WI38 (cell line): ENCODE results near the gene HNRNPM.

Experiments
- H3K4me3 ChIP-seq: 2 replicates; pipeline ENCODE4 v1.5.1; 2011; ENCODE audit warnings: low read depth, mild to moderate bottlenecking, control low read depth, low read length
- TF ChIP-seq, protein P1 (sequence below): IDR thresholded peaks from 2 replicates; pipeline ENCODE4 v1.5.1; 2012; ENCODE audit warnings: low read depth, mild to moderate bottlenecking, control low read depth, low read length

HNRNPM gene

DNA sequence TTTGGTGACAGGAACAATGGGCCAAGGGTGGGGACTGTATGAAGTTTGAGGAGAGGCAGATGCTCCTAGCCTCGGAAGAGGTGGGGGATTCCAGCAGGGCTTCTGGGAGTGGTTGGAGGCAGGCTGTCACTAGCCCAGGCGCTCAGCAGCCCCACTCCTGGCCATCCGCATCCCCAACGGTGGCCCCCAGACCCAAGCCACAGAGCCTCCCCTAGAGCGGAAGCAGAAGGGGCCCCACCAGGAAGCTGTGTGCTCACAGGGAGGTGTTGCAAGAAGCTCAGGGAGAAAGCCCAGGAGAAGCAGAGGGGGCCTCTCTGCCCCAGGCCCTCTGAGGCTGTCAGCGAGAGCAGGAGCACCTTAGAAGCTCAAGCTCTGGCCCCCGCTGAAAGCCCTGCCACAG lies 49.4 kb downstream of the HNRNPM start:
- no peak overlapping the region for H3K4me3 ChIP-seq
- TF ChIP-seq, protein P1, sequence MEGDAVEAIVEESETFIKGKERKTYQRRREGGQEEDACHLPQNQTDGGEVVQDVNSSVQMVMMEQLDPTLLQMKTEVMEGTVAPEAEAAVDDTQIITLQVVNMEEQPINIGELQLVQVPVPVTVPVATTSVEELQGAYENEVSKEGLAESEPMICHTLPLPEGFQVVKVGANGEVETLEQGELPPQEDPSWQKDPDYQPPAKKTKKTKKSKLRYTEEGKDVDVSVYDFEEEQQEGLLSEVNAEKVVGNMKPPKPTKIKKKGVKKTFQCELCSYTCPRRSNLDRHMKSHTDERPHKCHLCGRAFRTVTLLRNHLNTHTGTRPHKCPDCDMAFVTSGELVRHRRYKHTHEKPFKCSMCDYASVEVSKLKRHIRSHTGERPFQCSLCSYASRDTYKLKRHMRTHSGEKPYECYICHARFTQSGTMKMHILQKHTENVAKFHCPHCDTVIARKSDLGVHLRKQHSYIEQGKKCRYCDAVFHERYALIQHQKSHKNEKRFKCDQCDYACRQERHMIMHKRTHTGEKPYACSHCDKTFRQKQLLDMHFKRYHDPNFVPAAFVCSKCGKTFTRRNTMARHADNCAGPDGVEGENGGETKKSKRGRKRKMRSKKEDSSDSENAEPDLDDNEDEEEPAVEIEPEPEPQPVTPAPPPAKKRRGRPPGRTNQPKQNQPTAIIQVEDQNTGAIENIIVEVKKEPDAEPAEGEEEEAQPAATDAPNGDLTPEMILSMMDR, result no peak

DNA sequence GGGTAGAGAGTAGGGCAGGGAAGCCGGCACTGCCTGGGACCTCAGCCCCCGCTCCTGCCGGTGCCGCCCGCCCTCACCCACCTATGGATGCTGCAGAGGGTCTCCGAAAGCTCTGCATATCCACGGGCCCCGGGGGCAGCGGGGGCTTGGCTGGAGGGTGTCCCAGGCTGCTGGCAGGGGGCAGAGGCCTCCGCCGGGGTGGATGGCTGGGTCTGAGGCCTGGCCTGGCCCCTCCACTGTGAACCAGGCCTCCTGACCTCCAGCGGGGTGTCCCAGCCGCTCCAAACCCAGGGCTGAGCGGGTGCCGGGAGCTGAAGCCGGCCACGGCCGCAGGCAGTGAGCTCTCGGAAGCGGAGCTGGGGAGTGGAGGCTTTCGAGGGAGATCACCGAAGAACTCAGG lies 53.5 kb downstream of the HNRNPM start:
- no peak overlapping the region for H3K4me3 ChIP-seq
- TF ChIP-seq, protein P1, result no peak

DNA sequence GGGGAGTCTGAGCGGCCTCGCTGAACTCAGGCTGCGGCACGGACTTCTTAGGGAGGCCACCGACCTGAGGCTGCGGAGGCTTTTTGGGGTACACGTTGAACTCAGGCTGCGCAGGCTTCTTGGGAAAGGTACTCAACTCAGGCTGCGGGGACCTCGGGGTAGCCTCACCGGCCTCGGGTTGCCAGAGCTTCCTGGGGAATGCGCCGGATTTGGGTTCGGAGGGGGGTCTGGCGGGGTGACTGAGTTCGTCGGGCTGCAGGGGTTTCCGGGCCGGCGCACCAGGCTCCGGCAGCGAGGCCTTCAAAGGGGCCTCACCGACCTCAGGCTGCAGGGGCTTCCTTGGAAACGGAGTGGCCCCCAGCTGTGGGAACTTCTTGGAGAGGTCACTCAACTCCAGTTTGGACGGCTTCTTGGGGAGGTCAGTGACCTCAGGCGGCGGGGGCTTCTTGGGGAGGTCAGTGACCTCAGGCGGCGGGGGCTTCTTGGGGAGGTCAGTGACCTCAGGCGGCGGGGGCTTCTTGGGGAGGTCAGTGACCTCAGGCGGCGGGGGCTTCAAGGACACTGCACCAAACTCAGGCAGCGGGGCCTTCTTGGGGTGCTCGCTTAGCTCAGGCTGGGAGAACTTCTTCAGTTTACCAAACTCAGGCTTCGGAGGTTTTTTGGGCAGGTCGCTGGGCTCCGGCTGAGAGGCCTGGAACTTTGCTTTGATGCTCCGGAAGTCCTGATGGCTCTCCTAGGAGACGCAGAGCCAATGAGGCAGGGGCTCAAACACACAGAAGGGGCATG lies 54.5 kb downstream of the HNRNPM start:
- TF ChIP-seq, protein P1, result no peak
- H3K4me3 ChIP-seq, result no peak overlapping the region

DNA sequence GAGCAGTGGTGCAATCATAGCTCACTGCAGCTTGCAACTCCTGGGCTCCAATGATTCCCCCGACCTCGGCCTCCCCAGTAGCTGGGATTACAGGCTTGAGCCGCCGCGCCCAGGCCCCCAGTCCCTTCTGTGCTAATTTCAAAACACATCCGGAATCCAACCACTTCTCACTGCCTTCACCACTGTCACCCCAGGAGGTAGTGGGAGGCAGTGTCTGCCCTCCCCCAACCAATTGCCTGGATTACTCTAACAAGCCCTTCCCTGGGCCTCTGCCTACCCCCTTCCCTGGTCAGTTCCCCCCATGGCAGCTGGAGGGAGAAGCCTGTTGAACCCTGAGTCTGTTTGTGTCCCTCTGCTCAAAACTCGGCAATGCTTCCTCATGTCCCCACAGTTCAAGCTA lies 55.4 kb downstream of the HNRNPM start:
- TF ChIP-seq, protein P1, result no peak
- no peak overlapping the region for H3K4me3 ChIP-seq

DNA sequence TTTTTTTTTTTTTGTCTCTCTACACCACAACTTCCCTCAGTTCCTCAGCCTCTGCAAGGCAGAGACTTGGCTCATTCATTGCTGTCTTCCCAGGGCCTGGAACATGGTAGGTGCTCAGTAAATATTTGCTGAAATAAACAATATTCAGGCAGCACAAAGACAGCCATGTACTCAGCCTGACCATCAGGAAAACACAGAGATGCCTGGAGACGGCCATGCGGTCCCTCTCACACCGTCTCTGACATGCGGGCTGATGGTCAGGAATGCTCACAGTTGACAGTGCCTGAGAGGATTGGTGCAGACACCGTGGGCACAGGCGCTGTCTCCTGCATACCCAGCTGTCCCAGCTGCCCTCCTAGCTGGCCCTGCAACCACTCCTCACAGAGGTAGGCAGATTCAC lies 56.7 kb downstream of the HNRNPM start:
- TF ChIP-seq, protein P1, result no peak
- H3K4me3 ChIP-seq, result no peak overlapping the region

DNA sequence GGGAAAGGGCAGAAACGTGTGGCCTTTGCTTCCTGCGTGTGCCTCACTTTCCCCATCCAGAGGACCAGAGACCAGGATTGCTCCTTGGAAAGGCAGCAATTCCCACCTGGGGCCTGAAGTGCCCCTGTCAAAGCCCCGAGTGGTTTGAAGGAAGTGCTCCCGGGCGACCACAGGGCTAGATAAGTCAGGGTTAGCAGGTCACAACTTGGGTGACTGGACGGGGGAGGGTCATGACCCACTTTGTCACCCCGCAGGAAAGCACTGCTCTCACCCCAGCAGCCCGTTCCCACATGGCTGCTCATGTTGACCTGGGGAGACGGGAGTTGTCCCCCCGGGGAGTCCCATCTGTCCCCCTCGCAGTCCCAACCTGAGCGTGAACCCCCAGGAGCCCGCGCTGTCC lies 57.2 kb downstream of the HNRNPM start:
- TF ChIP-seq, protein P1, result no peak
- no peak overlapping the region for H3K4me3 ChIP-seq

DNA sequence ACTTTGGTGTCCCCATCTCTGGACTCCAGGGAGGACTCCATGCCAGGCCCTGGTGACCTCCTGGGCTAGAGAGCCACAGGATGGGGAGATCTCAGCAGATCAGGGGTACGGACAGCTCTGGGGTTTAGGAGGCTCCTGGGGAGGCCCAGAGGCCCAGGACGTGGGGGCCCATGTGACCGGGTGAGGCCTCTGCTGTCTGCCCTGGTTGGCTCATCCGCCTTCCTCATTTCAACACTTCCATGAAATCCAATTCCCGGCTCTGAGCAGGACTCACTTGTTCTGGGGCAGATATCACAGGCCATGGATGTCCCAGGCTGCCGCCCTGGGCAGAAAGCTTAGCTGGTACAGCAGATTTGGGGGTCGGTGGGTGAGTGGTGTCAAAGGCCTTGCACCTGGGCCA lies 58.7 kb downstream of the HNRNPM start:
- TF ChIP-seq, protein P1, result no peak
- H3K4me3 ChIP-seq, result no peak overlapping the region
